K562 (cell line): ENCODE data around the gene LMOD1. TPM values are rescaled to one million over a fixed set of nuclear protein-coding genes. Genes with fewer than 3 reads are reported as not detected.

Experiments used
- FOXP4 ChIP-seq: sonication (generic); formaldehyde crosslinking; IDR thresholded peaks from 2 replicates; pipeline ENCODE4 v1.8.0; 2022; ENCODE audit warnings: mild to moderate bottlenecking, missing genetic modification reagents, borderline replicate concordance
- HDAC3 ChIP-seq: fragments of 450-650 bp; IDR thresholded peaks from 2 replicates; pipeline ENCODE4 v1.6.1; 2018; ENCODE audit warnings: borderline replicate concordance, mild to moderate bottlenecking, moderate library complexity; ENCODE audit not compliant: partially characterized antibody
- JUNB ChIP-seq: fragments of 450-650 bp; formaldehyde crosslinking; conservative IDR thresholded peaks from 2 replicates; pipeline ENCODE4 v1.4.0; 2020; ENCODE audit warnings: mild to moderate bottlenecking
- PHB2 ChIP-seq: fragments of 450-650 bp; IDR thresholded peaks from 2 replicates; pipeline ENCODE4 v1.6.1; 2017; ENCODE audit warnings: low read depth
- RERE ChIP-seq: sonication (generic); formaldehyde crosslinking; IDR thresholded peaks from 2 replicates; pipeline ENCODE4 v1.8.0; 2023; ENCODE audit warnings: missing genetic modification reagents, mild to moderate bottlenecking, borderline replicate concordance
- SMAD2 ChIP-seq: fragments of 150-350 bp; IDR thresholded peaks from 2 replicates; pipeline ENCODE4 v1.6.1; 2014; ENCODE audit warnings: low read depth, mild to moderate bottlenecking, low read length
- STAG1 ChIP-seq: sonication (generic); formaldehyde crosslinking; IDR thresholded peaks from 2 replicates; pipeline ENCODE4 v1.5.0; 2020; ENCODE audit warnings: missing genetic modification reagents, borderline replicate concordance
- YY1 ChIP-seq, 3 experiments: IDR thresholded peaks; 2 replicates each; pipeline ENCODE4 v1.6.1; 2011; ENCODE audit warnings: low read length in 2 of 3, mild to moderate bottlenecking in 2 of 3, moderate library complexity in 2 of 3, borderline replicate concordance in 1 of 3, control low read depth in 1 of 3, low read depth in 1 of 3; ENCODE audit not compliant: insufficient read depth in 3 of 3, insufficient replicate concordance in 2 of 3, control insufficient read depth in 1 of 3, insufficient read length in 1 of 3; ENCODE audit errors: extremely low read depth in 1 of 3
- ZBTB7A ChIP-seq: IDR thresholded peaks from 2 replicates; pipeline ENCODE4 v1.6.1; 2011; ENCODE audit warnings: low read depth, mild to moderate bottlenecking, low read length, moderate library complexity, borderline replicate concordance; ENCODE audit not compliant: control insufficient read depth
- ZNF398 ChIP-seq: fragments of 250-450 bp; sonication (Bioruptor Pico); IDR thresholded peaks from 2 replicates; pipeline ENCODE4 v1.8.0; 2021; ENCODE audit warnings: moderate library complexity, mild to moderate bottlenecking, inconsistent platforms
- ZNF592 ChIP-seq: fragments of 450-650 bp; IDR thresholded peaks from 2 replicates; pipeline ENCODE4 v1.6.1; 2017; ENCODE audit warnings: antibody characterized with exemption, mild to moderate bottlenecking
- polyA plus RNA-seq, 8 experiments: library from polyadenylated mRNA; depleted of rRNA in 4 of 8; stranded (reverse) in 5 of 8; unstranded in 3 of 8; fragments of >200 nt; fragmentation: Nextera tagmentation in 2 of 8; fragmentation: Illumina TruSeq in 1 of 8; extraction: Ambion mirVana in 2 of 8; extraction: Trizol in 1 of 8; gene quantifications; 2 replicates each; pipeline versions ENCODE4 v1.2.1 to v1.2.3, GENCODE V29; 2011 to 2014; ENCODE audit warnings: inconsistent platforms in 1 of 8, missing spikeins in 1 of 8
- total RNA-seq, 7 experiments: library from RNA; depleted of rRNA in 6 of 7; stranded (reverse); fragments of >200 nt in 6 of 7; fragmentation: Illumina TruSeq in 2 of 7; extraction: Trizol in 2 of 7; gene quantifications; 2 replicates each; pipeline versions ENCODE4 v1.2.1 to v1.2.3, GENCODE V29; 2011 to 2021; ENCODE audit warnings: low replicate concordance in 1 of 7

Gene LMOD1
- total and polyA plus RNA-seq, 9 of the 15 experiments (the other 6 are each of a cell fraction or from before 2014, with no cell fraction given) = 0.03 to 0.54 (median 0.38) TPM; not detected in 1

- peak; percentile 80 for TF ChIP-seq ZNF592
- no peak for TF ChIP-seq ZNF398 (CRISPR knock-in tag)
- no peak for TF ChIP-seq JUNB (CRISPR knock-in tag)
- TF ChIP-seq HDAC3 = no peak
- no peak for TF ChIP-seq RERE (CRISPR knock-in tag)
- no peak for TF ChIP-seq ZBTB7A
- no peak for TF ChIP-seq STAG1 (CRISPR knock-in tag)
- TF ChIP-seq YY1 (IDR thresholded peaks at IDR 0.05; ENCODE audit: borderline replicate concordance in 1 of 3, control insufficient read depth in 1 of 3, extremely low read depth in 1 of 3, insufficient read depth in 3 of 3, insufficient read length in 1 of 3, insufficient replicate concordance in 2 of 3, low read depth in 1 of 3, low read length in 2 of 3) = no peak
- no peak for TF ChIP-seq PHB2
- no peak for TF ChIP-seq SMAD2
- TF ChIP-seq FOXP4 = no peak
Observed at GRCh38 chr1:201921952-201922558, 24.3 kb downstream of the LMOD1 start (continued).
